Hepatocyte (in vitro differentiated cells): ENCODE results near the gene RNF11.

Experiments
- CTCF ChIP-seq: fragments of 200-600 bp; sonication (generic); IDR thresholded peaks from 2 replicates; pipeline ENCODE4 v1.5.1; 2016; ENCODE audit warnings: antibody characterized with exemption, mild to moderate bottlenecking; ENCODE audit not compliant: poor library complexity
- EZH2 ChIP-seq: fragments of 200-600 bp; sonication (generic); IDR thresholded peaks from 2 replicates; pipeline ENCODE4 v1.6.1; 2016; ENCODE audit warnings: antibody characterized with exemption, mild to moderate bottlenecking, borderline replicate concordance
- EZH2phosphoT487 ChIP-seq: fragments of 200-600 bp; sonication (generic); IDR thresholded peaks from one replicate; pipeline ENCODE4 v1.6.1; 2018; ENCODE audit warnings: antibody characterized with exemption, mild to moderate bottlenecking, low read depth, moderate library complexity; ENCODE audit not compliant: unreplicated experiment, severe bottlenecking

GRCh38 chr1:51294566-51295184 lies 58.6 kb downstream of the RNF11 start:
- TF ChIP-seq CTCF (no peak), EZH2 (no peak), EZH2phosphoT487 (no peak)
